Thyroid gland (tissue), 4 donors: ENCODE measurements around the gene TMPO. TPM values are rescaled to one million over a fixed set of nuclear protein-coding genes. Genes with fewer than 3 reads are reported as not detected.
"Not testable (repeated sequence)": the region's sequence is repeated elsewhere in the genome, so short reads cannot be mapped to it uniquely, and the experiment has no call there.

Experiments
- DNase-seq, 2 donors: peaks; one replicate each; pipeline ENCODE4 v3.0.0-alpha.2; 2019
- H3K27ac ChIP-seq, 3 donors: fragments of 200-600 bp; sonication (generic); 1 replicate in 2 of 3; 2 replicates in 1 of 3; pipeline ENCODE4 v1.5.1; 2016 to 2019; ENCODE audit warnings: mild to moderate bottlenecking in 1 of 3, moderate library complexity in 1 of 3
- H3K27me3 ChIP-seq: fragments of 200-600 bp; sonication (generic); one replicate; pipeline ENCODE4 v1.5.1; 2019
- H3K36me3 ChIP-seq, 2 donors: fragments of 200-600 bp; sonication (generic); one replicate each; pipeline ENCODE4 v1.5.1; 2016 to 2019
- H3K4me1 ChIP-seq, 2 donors: fragments of 200-600 bp; sonication (generic); one replicate each; pipeline ENCODE4 v1.5.1; 2017 to 2019
- H3K4me3 ChIP-seq, 3 donors: fragments of 200-600 bp; sonication (generic); replicated peaks in 1 of 3; 1 replicate in 2 of 3; 2 replicates in 1 of 3; pipeline ENCODE4 v1.5.1; 2016; ENCODE audit warnings: mild to moderate bottlenecking in 1 of 3
- H3K9me3 ChIP-seq: fragments of 200-600 bp; sonication (generic); one replicate; pipeline ENCODE4 v1.5.1; 2017
- CTCF ChIP-seq, 6 experiments: fragments of 200-600 bp in 3 of 6; fragments of 450-650 bp in 3 of 6; sonication (generic) in 3 of 6; IDR thresholded peaks; one replicate each; pipeline ENCODE4 v1.5.1; 2016 to 2019; ENCODE audit warnings: antibody characterized with exemption in 6 of 6, mild to moderate bottlenecking in 2 of 6, inconsistent platforms in 1 of 6, moderate library complexity in 1 of 6
- POLR2A ChIP-seq, 2 donors: fragments of 450-650 bp; IDR thresholded peaks; one replicate each; pipeline ENCODE4 v1.6.1; 2017; ENCODE audit warnings: antibody characterized with exemption in 2 of 2, mild to moderate bottlenecking in 2 of 2, moderate library complexity in 1 of 2
- WGBS, 2 donors: methylation state at CpG; one replicate each; pipeline ENCODE4 v1.1.5; 2017; 5-methylcytosine and 5-hydroxymethylcytosine counted together
- intact Hi-C: fragments of 100-400 bp; cut with DNase I; formaldehyde crosslinking; loops from one replicate; pipeline ENCODE4 v1.15.1; 2023
- total RNA-seq, 4 donors: library from RNA; depleted of rRNA; stranded (reverse); fragments of >200 nt; gene quantifications; one replicate each; pipeline ENCODE4 v1.2.3, GENCODE V29; 2016

TMPO gene
- total RNA-seq, 4 donors from 2014 or later = 47.3 to 57.6 (median 55.6) TPM

- DNase-seq = no peak
- Histone ChIP-seq H3K27me3 (no peaks in the 10 kb centered on the region), H3K9me3 (no peaks in the 10 kb centered on the region), H3K4me1 (no peaks in the 10 kb centered on the region), H3K36me3 (no peaks in the 10 kb centered on the region), H3K4me3 (no peak overlapping the region), H3K27ac (no peak overlapping the region)
- intact Hi-C loops = no loop called here
- 80 to 92% methylated on average over 5 of the region's 5 CpGs for WGBS, 2 donors
- TF ChIP-seq CTCF (IDR thresholded peaks at IDR 0.05) (no peak), POLR2A (IDR thresholded peaks at IDR 0.05) (no peak)
Measured at GRCh38 chr12:98549371-98550110, 34.2 kb downstream of the TMPO start.

GRCh38 chr12:98551787-98552186 lies 36.4 kb downstream of the TMPO start:
- 92 to 95% methylated on average over 3 of the region's 3 CpGs for WGBS, 2 donors
- Histone ChIP-seq H3K9me3 (no peaks in the 10 kb centered on the region), H3K4me3 (no peak overlapping the region), H3K27ac (no peak overlapping the region), H3K27me3 (no peaks in the 10 kb centered on the region), H3K4me1 (no peaks in the 10 kb centered on the region), H3K36me3 (no peaks in the 10 kb centered on the region)
- intact Hi-C loops = no loop called here
- TF ChIP-seq CTCF (IDR thresholded peaks at IDR 0.05) = no peak
- TF ChIP-seq POLR2A (IDR thresholded peaks at IDR 0.05) = no peak
- DNase-seq = no peak

- 85 to 89% methylated on average over 4 of the region's 4 CpGs for WGBS, 2 donors
- H3K9me3 ChIP-seq, H3K27ac ChIP-seq, H3K36me3 ChIP-seq, H3K27me3 ChIP-seq, H3K4me3 ChIP-seq, DNase-seq, H3K4me1 ChIP-seq, intact Hi-C loops: not testable (repeated sequence)
Measured at GRCh38 chr12:98558097-98558496, 42.7 kb downstream of the TMPO start.

- no peaks in the 10 kb centered on the region for H3K4me1 ChIP-seq
- intact Hi-C loops = no loop called here
- no peak for DNase-seq
- H3K4me3 ChIP-seq = no peak overlapping the region
- H3K36me3 ChIP-seq = no peaks in the 10 kb centered on the region
- 0 to 38% methylated on average over 1 of the region's 1 CpG for WGBS, 2 donors
- TF ChIP-seq POLR2A (IDR thresholded peaks at IDR 0.05) (no peak), CTCF (IDR thresholded peaks at IDR 0.05) (no peak)
- no peak overlapping the region for H3K27ac ChIP-seq
- H3K9me3 ChIP-seq = no peaks in the 10 kb centered on the region
- no peaks in the 10 kb centered on the region for H3K27me3 ChIP-seq
Measured at GRCh38 chr12:98559666-98560065, 44.3 kb downstream of the TMPO start.

GRCh38 chr12:98561846-98562245 lies 46.5 kb downstream of the TMPO start:
- H3K27me3 ChIP-seq = no peaks in the 10 kb centered on the region
- no peaks in the 10 kb centered on the region for H3K9me3 ChIP-seq
- TF ChIP-seq CTCF (IDR thresholded peaks at IDR 0.05) (no peak), POLR2A (IDR thresholded peaks at IDR 0.05) (no peak)
- no peak overlapping the region for H3K27ac ChIP-seq
- H3K4me3 ChIP-seq = no peak overlapping the region
- 92 to 94% methylated on average over 3 of the region's 3 CpGs for WGBS, 2 donors
- intact Hi-C loops = no loop called here
- no peaks in the 10 kb centered on the region for H3K36me3 ChIP-seq
- DNase-seq = no peak
- no peaks in the 10 kb centered on the region for H3K4me1 ChIP-seq
